HG03066 (cell line): ENCODE data around the gene MAPRE3.

Experiments
- ATAC-seq: cut with Tn5 transposase; IDR thresholded peaks from one replicate; pipeline ENCODE4 v1.9.1; 2021; ENCODE audit warnings: low read depth; ENCODE audit not compliant: unreplicated experiment

MAPRE3 gene

DNA sequence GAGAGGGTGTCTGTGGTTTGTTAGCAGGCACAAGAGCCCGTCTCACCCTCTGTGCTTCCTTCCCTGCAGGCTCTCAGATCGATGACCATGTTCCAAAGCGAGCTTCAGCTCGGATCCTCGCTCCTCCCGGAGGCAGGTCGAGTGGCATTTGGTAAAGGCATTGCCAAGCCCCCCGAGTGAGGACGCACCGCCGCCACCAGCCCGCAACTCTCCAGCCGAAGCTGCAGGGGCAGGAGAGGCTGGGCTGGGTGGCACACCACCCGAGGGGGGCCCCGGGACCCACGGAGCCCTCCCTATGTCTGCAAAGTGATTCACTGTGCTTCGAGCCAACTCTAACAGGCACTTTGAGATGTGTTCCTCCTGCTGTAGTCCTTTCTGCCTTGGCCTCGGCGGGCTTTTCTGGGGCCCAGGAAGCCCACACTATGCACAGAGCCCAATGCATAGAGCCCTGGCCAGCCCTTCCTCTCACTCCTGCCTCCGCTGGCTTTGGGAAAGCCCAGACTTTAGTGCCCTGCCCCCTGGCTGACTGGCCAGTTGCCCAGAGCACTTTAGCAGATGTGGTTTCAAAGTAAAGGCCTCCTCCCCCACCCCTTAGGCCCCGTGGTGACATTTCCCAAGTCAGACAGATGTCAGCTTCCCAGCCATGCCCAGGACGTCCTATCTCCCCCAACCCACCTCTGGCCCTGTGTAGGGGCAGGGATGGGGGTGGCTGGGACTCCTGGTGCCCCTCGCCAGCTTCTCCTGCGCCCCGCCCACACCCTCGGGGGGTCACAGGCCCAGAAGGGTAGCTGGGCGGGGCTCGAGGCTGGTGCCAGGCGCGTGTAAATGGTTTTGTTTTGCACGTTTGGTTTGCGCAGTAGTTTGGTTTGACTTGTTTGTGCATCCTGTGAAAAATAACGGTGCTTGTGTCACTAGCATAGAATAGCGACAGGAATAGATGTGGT is 23.3 kb upstream of the MAPRE3 start:
- ATAC-seq, result no peak

DNA sequence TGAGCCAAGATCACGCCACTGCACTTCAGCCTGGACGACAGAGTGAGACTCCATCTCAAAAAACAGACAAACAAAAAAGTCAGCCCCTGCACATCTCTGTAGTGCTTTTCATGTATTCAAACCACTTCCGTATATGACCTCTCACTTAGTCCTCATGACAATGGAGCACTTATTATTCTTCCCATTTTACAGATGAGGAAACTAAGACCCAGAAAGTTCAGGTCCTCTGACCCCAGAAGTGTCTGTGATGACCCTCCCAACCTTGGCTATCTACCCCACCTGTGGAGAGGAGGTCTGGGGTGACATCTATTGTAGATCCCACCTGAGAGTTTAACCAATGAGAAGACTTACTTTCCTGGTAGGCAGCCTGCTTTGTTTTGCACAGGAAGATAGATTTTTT is 21.6 kb upstream of the MAPRE3 start:
- ATAC-seq, result no peak

DNA sequence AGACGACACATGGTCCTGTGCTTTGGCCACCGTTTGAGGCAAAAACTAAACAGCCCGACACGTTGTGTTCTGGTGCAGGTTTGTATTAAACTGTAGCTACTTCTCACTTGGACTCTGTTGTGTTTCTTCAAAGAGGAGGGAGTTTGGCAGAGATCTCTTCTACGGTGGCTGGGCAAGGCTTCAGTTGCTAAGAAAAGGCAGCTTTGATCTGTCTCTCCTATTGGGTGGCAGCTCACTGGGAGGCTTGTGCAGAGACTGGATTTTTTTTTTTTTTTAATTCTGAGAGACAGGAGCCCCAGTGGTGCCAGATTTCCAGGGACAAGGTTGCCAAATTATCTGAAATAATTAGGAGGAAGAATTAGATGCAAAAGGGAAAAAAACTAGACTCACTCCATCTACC is 20.2 kb upstream of the MAPRE3 start:
- no peak for ATAC-seq

DNA sequence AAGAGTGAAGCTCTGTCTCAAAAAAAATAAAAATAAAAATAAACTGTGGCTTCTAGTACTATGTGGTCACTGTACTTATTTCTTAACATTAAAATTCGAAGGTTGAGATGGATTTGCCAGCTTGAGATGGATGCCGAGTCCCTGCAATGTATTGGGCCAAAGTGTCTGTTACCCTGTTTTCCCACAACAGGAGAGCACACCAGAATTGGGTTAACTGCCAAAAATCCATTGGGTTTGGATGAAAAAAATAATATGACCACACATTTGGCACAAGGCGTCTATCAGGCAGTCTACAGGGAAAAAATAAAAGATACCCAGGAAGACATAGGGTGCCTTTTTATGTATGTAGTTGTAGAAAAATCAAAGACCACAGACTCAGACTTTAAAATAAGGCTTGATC is 19.2 kb upstream of the MAPRE3 start:
- no peak for ATAC-seq

DNA sequence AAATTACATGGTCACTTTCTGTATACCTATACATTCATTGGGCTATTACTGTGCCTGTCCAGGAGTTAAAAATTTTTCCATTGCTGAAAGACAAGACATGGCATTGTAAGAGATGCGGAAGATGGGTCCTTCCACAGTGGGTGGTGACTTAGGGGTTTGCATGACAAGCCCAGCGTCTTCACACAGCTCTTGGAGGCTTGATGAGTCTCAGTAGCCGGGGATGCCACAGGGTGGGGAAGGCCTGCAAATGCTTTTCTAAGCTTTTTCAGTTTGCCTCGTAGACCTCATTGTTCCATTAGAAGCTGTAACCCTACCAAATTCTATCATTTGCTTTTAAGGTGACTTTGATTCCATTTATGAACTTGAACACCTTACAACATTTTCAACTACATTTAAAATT is 18.1 kb upstream of the MAPRE3 start:
- no peak for ATAC-seq

DNA sequence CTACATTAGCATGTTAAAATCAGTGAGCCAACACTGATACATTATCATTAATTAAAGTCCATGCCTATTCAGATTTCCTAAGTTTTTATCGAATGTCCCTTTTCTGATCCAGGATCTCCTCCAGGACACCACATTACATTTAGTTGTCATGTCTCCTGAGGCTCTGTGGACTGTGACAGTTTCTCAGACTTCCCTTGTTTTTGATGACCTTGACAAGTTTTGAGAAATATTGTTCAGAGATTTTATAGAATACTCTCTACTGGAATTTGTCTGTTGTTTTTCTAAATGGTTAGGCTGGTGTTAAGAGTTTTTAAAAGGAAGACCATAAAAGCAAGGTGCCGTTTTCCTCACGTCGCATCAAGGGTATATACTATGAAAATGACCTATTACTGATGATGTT is 16.3 kb upstream of the MAPRE3 start:
- no peak for ATAC-seq

DNA sequence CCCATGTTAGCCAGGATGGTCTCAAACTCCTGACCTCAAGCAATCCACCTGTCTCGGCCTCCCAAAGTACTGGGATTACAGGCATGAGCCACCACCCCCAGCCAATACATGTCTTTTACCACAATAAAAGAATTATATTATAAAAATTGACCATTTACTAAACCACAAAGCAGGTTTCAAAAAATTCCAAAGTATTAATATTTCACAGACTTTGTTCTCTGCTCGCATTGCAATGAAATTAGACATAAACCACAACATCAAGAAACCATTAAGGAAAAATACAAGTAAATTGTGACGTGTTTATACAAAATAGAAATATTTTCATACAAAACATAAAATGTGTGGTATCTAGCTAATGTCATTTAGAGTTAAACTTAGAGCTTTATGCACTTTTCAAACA is 13.4 kb upstream of the MAPRE3 start:
- no peak for ATAC-seq

DNA sequence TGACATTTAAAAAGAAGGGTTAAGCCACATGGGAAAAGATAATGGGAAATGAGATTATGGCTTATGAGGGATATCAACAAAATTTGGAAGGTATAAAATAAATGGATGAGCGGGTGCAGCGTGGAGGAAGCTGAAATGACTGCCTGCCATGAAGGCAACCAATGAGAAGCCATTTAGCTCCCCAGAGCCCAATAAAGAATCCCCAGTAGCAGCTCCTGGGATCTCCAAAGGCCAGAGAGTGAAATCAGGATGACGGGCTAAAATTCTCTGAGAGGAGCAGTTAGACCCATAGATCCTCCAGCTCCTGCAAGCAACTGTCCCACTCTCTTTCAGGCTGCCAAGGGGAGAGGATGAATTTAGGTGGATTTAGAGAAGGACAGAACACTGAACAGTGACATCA is 12.9 kb upstream of the MAPRE3 start:
- ATAC-seq, result no peak

DNA sequence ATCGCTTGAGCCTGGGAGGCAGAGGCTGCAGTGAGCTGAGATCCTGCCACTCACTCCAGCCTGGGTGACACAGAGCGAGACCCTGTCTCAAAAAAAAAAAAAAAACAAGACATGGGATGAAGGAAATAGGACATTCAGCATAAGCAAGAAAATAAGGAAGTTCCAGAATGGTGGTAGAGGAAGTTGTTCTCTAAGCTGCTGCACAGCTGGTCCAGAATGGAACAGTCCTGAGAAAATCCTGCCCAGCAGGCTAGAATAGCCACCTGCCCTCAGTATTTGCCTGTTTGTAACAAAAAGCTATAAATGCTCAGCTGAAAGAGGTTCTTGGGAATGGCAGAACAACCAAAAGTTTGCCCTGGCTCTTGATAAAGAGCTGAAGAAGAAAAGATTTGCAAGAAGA is 11.1 kb upstream of the MAPRE3 start:
- no peak for ATAC-seq

DNA sequence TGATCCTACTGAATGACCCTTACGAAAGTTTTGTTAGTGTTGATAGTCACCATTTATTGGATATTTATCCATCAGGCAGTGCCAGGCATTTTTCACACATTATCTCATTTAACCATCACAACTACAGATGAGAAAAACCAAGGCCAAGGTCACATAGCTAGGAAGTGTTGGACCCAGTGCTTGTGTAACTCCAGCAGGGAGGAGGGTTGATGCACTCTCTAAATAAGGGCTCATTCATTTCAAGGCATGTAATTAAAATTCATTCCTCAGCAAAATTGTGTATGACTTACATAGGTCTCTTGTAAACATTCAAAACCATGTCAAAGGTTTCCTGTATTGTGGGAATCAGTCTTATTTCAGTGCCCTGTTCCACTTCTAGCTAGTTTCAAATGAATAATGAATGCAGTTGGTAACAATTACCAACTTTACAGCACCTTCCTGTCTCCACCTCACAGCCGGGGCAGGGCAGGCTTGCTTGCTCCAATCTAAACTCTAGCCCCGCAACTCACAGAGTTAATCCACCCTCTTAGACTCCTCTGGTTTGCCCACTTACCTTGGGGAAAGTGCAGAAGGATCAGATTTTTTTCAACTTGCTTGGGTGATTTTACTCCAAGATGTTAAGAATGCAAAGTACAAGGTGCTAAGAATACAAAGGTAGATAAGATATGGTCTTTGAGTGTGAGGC is 5.8 kb upstream of the MAPRE3 start:
- ATAC-seq, result no peak

DNA sequence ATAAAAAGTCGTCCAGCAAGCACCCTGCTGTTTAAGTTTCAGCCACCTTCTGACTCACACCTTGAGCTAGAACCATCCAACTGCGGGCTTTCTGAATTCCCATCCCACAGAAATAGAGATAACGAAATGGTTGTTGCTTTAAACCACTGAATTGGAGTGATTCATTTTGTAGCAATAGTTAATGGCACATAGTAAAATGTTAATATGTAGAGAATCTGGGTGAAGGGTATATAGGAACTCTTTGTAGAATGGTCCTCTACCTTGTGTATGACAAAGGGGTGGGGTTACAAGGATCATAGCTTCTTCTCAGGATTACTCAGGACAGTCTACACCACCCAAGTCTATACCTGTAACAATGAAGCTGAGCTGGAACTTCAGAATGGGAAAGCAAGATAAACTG is 2.4 kb upstream of the MAPRE3 start:
- no peak for ATAC-seq

DNA sequence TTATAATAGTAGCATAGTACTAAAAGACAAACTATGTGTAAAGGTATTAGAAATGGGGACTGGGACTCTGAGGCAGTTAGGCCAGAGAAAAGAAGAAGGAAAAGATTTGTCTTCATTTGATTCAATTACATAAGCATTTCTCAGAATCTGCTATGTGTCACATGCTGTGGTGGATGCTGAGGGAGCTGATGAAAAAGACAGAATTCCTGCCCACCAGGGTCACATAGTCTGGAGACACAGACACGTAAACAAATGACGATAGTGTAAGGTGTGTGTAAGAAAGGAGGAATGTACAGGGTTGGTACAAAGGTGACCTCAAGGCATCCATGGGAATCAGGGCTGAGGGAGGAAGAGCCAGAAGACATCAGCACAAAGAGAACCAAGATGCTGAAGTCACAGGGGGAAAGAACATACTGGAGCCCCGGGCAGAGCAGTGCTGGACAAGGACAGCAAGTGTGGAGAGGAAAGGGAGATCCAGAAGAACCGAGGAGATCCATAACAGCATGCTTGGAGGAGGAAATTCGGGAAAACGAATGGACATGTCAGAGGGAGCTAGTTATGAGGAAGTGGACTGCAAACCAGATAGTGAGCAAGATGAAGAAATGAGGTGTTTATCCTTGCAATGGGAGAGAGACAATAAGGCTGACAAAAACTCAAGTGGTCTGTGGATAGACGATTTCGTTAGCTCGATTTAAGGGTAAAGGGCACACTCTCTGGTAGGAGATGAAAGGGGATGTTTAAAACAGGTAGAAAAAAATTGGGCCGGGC is 1.2 kb upstream of the MAPRE3 start:
- ATAC-seq, result no peak

DNA sequence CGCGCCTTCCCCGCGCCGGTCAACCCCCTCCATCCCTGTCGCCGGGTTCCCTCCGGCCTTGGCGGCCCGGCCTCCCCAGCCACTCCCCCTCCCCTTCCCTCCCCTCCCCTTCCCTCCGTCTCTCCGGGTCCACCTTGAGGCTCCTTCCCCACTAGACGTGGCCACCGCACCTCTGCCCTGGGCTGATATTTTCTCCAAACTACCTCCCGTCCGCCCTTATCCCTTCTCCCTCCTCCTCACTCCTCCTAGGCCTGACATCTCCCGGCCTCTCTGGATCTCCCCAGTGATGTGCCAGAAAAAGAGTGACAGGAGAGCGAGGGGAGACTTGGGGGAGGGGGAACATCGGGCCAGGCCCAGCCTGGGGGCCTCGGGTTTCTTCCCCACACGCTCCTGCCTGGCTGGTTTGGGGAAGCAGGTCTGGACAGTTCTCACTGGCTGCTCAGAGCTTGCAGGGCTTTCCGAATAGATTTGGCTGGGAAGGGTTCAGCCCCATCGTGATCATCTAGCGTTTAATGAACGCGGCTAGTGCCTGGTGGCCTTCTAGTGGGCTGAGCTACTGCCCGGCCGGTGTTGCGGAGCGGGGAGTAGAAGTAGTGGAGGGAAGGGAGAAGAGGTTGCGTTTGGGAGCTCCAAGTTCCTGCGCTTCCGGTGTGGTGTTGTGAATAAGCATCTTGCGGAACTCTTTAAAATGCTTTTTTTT is 641 bp downstream of the MAPRE3 start:
- ATAC-seq, result no peak

DNA sequence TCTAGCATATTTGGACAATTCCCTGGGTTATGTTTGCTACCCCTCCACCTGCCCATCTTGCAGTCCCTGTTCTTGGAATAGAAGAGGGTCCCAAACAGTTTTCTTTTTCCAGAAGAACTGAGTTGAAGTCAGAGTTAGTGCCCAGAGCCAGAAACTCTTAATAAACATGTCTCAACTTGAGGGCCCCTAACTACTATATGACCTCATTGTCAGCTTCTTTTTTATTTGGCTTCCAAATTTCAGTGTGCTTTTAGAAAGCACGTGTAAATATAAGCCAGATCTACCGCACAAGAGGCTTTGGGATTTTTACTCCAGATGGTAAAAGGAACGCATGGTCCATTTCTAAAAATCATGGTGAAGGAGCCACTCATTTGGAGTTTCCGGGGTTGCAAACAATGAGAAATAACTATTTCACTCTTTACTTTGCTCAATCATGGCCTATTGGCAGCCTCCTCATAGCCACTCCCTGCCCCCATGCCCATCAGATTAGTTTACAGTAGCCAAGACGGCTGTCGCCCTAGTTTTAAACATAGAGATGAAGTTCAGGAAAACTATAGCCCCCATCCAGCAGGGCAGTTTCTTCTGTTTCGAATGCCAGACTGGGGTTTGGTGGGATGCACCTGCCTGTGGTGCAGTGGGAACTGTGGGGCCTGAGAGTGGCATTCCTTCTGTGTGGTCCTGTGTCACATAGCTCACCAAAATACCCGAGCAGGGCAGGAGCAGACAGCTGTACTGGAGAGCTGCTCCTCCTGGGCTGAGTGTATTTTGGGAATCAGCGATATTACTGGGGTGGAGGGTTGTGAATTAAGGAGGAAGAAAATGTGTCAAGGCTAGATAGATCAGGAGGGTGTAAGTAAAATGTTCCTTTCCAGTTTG is 1.7 kb downstream of the MAPRE3 start:
- ATAC-seq, result no peak

DNA sequence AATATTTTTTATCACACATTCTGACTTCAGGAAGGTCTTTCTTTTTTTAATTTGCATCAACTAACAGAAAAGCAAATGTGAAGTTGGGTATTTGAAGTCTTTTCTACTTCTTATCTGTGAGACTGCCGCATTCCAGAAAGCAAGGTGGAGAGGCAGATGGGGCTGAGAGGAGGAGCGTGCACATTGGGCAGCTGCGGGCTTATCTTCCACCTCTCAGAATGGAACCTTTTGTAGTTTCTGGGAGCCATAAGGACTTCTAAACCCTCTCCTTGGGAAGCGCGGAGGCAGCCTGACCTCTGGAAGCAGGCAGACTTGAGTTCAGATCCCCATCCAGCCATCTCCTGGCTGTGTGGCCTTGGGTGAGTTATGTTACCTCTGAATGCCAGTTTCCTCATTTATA is 3.9 kb downstream of the MAPRE3 start:
- no peak for ATAC-seq

DNA sequence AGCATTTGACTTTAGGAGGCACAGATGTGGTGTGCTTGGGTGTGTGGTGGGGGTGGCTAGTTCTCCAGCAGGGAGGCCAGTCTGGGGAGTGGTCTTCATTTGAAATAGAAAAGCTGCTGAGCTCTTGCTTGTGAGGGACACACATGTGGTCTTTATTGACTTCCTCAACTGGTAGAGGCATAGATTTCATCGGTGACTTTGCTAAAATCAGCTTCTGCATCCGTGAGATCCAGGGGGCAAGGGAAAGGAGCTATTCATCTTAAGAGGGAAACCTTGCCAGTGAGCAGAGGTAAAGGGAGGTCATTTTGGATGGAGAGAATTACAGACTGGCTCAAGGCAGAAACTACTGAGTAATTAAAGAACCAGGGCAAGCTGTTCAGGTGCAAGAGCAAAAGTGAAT is 4.7 kb downstream of the MAPRE3 start:
- no peak for ATAC-seq

DNA sequence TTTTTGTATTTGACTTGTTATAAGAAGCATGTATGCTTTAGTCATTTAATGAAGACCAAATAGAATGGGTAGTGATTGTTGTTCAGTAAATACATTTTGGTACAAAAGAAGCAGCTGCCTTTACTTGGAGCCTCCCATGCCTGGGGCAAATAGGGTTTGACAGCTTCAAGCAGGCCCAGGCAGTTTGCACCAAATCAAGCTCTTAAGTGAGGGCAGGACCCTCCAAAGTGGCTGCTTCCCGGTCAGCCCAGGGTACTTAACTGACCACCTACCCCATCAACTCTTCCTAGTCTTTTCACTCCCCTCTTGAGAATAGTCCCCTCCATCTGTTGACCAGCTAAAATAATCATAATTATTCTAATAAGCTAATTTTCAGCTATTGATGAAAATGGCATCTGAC is 5.2 kb downstream of the MAPRE3 start:
- ATAC-seq, result no peak

DNA sequence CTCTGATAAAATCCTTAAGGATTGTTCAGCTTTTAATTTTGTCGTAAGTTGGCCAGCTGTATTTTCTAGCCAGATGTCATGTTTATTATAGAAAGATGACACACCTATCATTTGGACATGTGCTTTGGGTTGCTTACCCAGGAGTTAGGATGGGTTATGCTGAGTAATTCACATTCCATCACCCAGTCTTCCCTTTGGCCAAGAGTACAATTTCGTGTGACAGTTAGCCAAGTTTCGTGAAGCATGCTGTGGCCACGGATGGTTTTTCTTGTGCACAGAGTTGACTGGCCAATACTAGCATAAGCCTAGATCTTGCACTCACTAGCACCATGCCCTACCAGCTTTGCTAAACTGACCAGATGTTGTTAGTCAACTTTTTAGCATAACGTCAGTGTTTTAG is 5.8 kb downstream of the MAPRE3 start:
- no peak for ATAC-seq

DNA sequence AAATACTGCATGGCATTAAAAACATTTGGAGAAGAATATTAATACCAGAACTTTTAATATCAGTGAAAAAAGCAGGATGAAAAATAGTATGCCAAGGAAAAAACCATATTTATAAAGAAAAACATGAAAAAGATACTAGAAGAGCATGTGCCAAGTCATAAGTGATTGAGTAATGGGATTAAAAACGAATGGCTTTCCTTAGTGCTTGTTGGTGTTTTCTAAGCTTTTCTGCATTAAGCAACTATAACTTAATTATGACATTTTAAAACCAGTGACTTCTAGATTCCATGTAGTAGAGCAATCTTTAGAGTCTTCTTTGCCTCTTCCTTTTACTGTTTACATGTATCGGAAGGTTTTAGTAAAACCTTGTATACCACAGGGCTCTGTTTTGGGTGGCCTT is 6.6 kb downstream of the MAPRE3 start:
- ATAC-seq, result no peak

DNA sequence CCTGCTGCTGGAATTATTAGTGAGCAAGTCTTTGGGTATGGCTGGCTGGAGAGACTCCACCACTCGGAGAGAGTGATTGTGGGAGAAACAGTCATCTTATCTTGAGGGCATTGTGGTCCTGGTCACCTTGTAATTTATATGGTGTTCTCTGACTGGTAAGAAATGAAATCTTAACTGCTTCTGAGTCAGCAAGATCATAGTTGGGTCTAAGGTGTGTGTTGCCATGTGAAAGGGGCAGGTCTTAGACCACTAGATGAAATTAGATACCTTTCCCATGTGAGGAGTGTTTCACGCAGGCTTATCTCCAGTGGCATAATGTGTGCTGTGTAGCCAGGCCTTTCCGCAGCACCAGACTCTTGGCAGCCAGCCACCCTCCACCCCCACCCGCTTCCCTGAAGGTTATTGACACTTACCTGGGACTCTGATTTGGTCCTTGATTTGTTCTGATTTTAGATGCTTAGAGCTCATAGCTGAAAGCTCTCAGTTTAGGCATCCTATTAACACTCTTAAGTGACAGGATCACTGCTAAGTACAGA is 7.7 kb downstream of the MAPRE3 start:
- ATAC-seq, result no peak
